Testis (tissue), 3 donors: ENCODE results near the gene ASIC1. TPM values are rescaled to one million over a fixed set of nuclear protein-coding genes. Genes with fewer than 3 reads are reported as not detected.

ENCODE experiments used
- DNase-seq: peaks from one replicate; pipeline ENCODE4 v3.0.0-alpha.2; 2019
- H3K27ac ChIP-seq, 2 donors: fragments of 200-600 bp; sonication (generic); one replicate each; pipeline ENCODE4 v1.5.1; 2019
- H3K27me3 ChIP-seq: fragments of 200-600 bp; sonication (generic); one replicate; pipeline ENCODE4 v1.5.1; 2019
- H3K36me3 ChIP-seq: fragments of 200-600 bp; sonication (generic); one replicate; pipeline ENCODE4 v1.5.1; 2017; ENCODE audit warnings: low read depth; ENCODE audit errors: missing control alignments
- H3K4me1 ChIP-seq: fragments of 200-600 bp; sonication (generic); one replicate; pipeline ENCODE4 v1.5.1; 2019
- H3K4me3 ChIP-seq, 2 donors: fragments of 200-600 bp; sonication (generic); one replicate each; pipeline ENCODE4 v1.5.1; 2017 to 2019
- H3K9me3 ChIP-seq: fragments of 200-600 bp; sonication (generic); one replicate; pipeline ENCODE4 v1.5.1; 2017
- POLR2A ChIP-seq: fragments of 450-650 bp; IDR thresholded peaks from one replicate; pipeline ENCODE4 v1.6.1; 2017; ENCODE audit warnings: antibody characterized with exemption, mild to moderate bottlenecking, moderate library complexity
- WGBS, 2 donors: methylation state at CpG; one replicate each; pipeline ENCODE4 v1.1.5; 2018; 5-methylcytosine and 5-hydroxymethylcytosine counted together
- intact Hi-C: fragments of 100-400 bp; cut with DNase I; formaldehyde crosslinking; loops from one replicate; pipeline ENCODE4 v1.15.1; 2023; ENCODE audit warnings: low total_unique reads
- polyA plus RNA-seq: library from polyadenylated mRNA; stranded (reverse); fragments of 350-450 nt; fragmentation: Illumina TruSeq; extraction: RNeasy Lipid Tissue Mini Kit (QIAGEN cat#74804); gene quantifications from one replicate; pipeline ENCODE4 v1.2.3, GENCODE V29; 2014; ENCODE audit warnings: low read depth, low replicate concordance; ENCODE audit not compliant: insufficient read depth
- total RNA-seq, 2 donors: library from RNA; depleted of rRNA; stranded (reverse); fragments of >200 nt; gene quantifications; one replicate each; pipeline ENCODE4 v1.2.3, GENCODE V29; 2016
- TF ChIP-seq, protein P1 (sequence below), 3 experiments: fragments of 450-650 bp in 2 of 3; fragments of 200-600 bp in 1 of 3; sonication (generic) in 1 of 3; IDR thresholded peaks; one replicate each; pipeline ENCODE4 v1.5.1; 2016 to 2019; ENCODE audit warnings: antibody characterized with exemption in 3 of 3, mild to moderate bottlenecking in 2 of 3, moderate library complexity in 1 of 3

Gene ASIC1
- total and polyA plus RNA-seq, 3 donors from 2014 or later: 1.9 to 3.5 (median 2.7) TPM

DNA sequence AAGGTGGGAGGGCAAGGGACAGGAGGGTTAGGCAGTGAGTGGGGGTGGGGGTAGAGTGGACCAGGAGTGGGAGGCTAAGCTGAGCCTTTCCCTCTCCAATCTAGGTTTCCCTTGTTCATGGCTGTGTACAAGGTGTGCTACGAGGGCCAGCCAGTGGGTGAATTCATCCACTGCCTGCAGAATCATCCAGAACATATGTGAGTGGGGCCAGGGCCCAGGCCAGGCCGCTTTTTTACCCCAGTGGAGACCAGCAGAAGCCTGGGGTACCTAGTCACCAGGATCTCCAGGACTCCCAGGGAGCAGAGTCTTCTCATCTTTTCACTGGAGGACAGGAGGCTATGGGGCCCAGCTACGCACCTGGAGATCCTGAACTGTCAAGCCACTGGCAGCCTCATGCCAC, 51.9 kb downstream of the ASIC1 start:
- no peak for DNase-seq
- TF ChIP-seq POLR2A: no peak
- TF ChIP-seq, protein P1, sequence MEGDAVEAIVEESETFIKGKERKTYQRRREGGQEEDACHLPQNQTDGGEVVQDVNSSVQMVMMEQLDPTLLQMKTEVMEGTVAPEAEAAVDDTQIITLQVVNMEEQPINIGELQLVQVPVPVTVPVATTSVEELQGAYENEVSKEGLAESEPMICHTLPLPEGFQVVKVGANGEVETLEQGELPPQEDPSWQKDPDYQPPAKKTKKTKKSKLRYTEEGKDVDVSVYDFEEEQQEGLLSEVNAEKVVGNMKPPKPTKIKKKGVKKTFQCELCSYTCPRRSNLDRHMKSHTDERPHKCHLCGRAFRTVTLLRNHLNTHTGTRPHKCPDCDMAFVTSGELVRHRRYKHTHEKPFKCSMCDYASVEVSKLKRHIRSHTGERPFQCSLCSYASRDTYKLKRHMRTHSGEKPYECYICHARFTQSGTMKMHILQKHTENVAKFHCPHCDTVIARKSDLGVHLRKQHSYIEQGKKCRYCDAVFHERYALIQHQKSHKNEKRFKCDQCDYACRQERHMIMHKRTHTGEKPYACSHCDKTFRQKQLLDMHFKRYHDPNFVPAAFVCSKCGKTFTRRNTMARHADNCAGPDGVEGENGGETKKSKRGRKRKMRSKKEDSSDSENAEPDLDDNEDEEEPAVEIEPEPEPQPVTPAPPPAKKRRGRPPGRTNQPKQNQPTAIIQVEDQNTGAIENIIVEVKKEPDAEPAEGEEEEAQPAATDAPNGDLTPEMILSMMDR (IDR thresholded peaks at IDR 0.05): no peak
- Histone ChIP-seq H3K27me3 (no peaks in the 10 kb centered on the region), H3K36me3 (no peaks in the 10 kb centered on the region), H3K27ac (no peak overlapping the region), H3K4me1 (peaks cover 18% of the 10 kb centered on the region), H3K4me3 (no peak overlapping the region), H3K9me3 (no peaks in the 10 kb centered on the region)
- WGBS, 2 donors: 88 to 91% methylated on average over 1 to 3 of the region's 3 CpGs
- intact Hi-C loops: loop anchor here (10.0 kb wide), 1 partner anchor 65 kb away; no protein-coding TSS in a partner anchor

DNA sequence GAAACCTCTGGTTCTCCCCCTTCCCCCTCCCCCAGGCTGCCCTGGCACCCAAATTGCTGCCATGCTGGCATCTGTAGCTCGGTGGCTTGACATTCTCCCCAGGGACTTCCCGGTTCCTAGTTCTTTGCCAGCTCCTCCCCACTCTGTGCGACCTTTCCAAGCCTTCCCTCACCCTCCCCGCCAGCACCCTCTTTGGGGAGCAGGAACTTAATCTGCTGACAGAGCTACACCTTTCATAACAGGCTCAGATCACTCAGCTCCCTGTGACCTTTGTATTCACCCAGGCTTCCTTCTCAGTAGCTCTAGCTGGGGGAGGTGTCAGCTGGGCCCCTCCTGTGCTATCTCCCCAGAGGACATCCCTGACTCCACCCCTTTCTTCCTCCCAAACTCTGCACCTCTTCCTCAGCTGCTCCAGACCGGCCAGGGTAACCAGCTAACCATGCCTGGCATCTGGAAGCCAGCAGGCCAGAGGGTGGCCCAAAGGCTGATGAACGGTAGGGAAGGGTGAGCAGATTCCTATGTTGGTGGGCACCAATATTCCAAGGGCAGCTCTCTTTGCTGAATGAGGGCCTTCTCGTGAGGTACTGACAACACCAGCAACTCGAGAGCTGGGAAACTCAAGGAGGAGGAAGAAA, 52.8 kb downstream of the ASIC1 start:
- DNase-seq: no peak
- Histone ChIP-seq H3K27ac (peak overlapping the region in 1 of 2 donors; percentile 53), H3K4me3 (no peak overlapping the region), H3K36me3 (no peaks in the 10 kb centered on the region), H3K9me3 (no peaks in the 10 kb centered on the region), H3K27me3 (no peaks in the 10 kb centered on the region), H3K4me1 (peaks cover 16% of the 10 kb centered on the region)
- TF ChIP-seq, protein P1 (IDR thresholded peaks at IDR 0.05): no peak
- TF ChIP-seq POLR2A: no peak
- intact Hi-C loops: no loop called here
- 60 to 68% methylated on average over 7 to 8 of the region's 8 CpGs for WGBS, 2 donors

DNA sequence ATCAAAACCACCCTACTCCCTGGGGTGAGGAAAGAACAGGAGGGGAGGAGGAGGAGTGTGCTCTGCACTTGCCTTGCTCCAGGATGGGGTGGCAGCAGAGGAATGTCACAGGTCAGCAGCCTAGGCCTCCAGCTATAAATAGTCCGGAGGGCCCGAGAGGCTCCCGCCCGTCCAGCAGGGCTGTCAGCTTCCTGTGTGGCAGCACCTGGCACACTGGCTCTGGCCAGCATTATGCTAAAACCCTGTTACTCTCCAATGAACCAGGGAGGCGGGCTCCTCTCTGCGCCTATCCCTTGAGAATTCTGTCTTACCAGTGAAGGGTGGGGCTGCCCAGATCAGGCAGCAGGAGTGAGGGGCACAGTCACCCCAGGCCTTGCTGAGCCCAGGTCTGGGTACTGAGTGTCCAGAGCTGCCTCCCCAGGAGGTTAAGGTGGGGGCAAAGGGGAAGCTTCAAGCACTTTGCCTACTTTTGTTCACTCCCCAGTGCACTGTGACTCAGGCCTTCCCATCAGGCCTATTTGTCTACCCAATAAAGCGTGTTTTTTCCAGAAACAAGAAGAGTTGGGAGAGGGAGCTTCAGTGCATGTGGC, 53.5 kb downstream of the ASIC1 start:
- Histone ChIP-seq H3K4me3 (peak overlapping the region in 1 of 2 donors; percentile 88), H3K4me1 (peaks cover 16% of the 10 kb centered on the region), H3K9me3 (no peaks in the 10 kb centered on the region), H3K36me3 (no peaks in the 10 kb centered on the region), H3K27me3 (no peaks in the 10 kb centered on the region), H3K27ac (peak overlapping the region in 1 of 2 donors; percentile 53)
- peak; percentile 58 for DNase-seq
- 28 to 30% methylated on average over 6 to 7 of the region's 7 CpGs for WGBS, 2 donors
- intact Hi-C loops: no loop called here
- no peak for TF ChIP-seq POLR2A
- TF ChIP-seq, protein P1 (IDR thresholded peaks at IDR 0.05): no peak

DNA sequence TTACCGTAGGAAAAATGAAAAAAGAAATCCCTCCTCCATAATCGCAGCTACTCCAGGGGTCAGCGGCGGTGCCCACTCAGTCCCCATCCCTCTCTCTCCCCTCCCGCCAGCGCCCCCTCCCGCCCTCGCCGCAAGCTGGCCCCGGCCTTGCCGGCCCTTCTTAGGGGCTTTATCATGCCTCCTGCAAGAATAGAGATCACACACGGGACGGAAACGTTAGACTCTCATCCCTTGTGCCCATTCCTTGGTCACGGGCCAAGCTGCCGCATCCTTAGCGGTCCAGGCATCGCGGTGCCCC, 53.9 kb downstream of the ASIC1 start:
- 7 to 8% methylated on average over 19 of the region's 19 CpGs for WGBS, 2 donors
- H3K9me3 ChIP-seq: no peaks in the 10 kb centered on the region
- TF ChIP-seq, protein P1 (IDR thresholded peaks at IDR 0.05): no peak
- TF ChIP-seq POLR2A: no peak
- H3K27ac ChIP-seq: peak overlapping the region in 1 of 2 donors; percentile 53
- intact Hi-C loops: no loop called here
- no peaks in the 10 kb centered on the region for H3K27me3 ChIP-seq
- H3K4me3 ChIP-seq: peak overlapping the region; percentile 24 to 88
- H3K36me3 ChIP-seq: no peaks in the 10 kb centered on the region
- DNase-seq: no peak
- H3K4me1 ChIP-seq: peaks cover 16% of the 10 kb centered on the region
